Measurements from ENCODE around the gene HSPB7.
"Not testable (repeated sequence)": the region's sequence is repeated elsewhere in the genome, so short reads cannot be mapped to it uniquely, and the experiment has no call there.

HSPB7 gene

DNA sequence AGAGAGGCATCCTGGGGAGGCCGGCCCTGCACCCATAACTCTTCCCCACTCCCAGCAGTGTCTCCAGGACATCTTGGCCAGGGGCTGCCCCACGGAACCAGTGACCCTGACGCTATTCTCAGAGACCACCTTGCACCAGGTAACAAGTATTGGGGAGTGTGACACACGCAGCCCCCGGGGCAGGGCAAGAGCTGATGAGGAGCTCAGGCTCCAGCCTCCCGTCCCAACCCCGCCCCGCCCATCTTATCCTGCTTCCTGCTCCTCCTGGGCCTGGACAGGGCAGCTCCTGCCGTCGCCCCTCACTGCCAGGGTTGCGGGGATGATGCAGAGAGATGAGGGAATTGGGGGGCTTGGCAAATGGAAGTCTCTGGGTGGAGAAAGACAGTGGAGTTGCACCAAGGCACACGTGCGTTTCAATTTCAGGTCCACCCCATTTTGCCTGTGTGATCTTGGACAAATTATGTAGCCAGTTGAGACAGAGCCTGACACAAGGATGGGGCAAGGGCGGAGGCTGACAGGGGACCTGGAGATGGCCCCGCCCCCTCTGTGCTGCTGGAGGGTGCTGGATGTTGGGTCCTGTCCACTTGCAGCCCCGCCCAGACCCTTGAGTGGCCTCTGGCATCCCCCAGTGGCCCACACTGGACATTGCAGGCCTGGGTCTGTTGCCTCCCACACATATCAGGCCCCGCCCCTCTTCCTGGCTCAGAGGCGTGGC lies 14.7 kb upstream of the HSPB7 start:
- no peak overlapping the region for H3K4me3 ChIP-seq (ENCODE audit: low read length)
- peaks cover 3% of the 10 kb centered on the region for H3K4me1 ChIP-seq (ENCODE audit: control insufficient read depth, insufficient read depth, low read length)
- DNase-seq (ENCODE audit: low read depth) = peak; percentile 96
- H3K27me3 ChIP-seq (replicated peaks; ENCODE audit: control insufficient read depth, insufficient read depth, low read length) = peaks cover 5% of the 10 kb centered on the region
- no peaks in the 10 kb centered on the region for H3K36me3 ChIP-seq (ENCODE audit: control insufficient read depth, insufficient read depth, low read length, severe bottlenecking)
- H3K9me3 ChIP-seq (ENCODE audit: control insufficient read depth, low read length) = no peaks in the 10 kb centered on the region
- H3K9ac ChIP-seq (ENCODE audit: low read length) = no peak overlapping the region

DNA sequence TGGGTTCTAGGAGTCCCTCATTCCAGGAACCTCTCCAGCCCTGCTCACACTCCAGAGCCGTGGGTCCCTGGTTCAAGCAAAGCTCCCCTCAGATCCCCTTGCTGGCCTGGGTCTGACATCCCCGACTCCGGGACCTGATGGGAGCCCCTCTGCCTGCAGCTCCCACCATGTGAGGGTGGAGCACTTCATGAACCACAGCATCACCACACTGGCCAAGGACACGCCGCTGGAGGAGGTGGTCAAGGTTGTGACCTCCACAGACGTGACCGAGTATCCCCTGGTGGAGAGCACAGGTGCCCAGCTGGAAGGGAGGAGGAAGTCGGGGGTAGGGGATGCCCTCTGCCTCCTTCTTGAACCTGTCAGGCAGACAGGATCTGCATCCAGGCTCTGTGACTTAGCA lies 13.7 kb upstream of the HSPB7 start:
- peaks cover 3% of the 10 kb centered on the region for H3K4me1 ChIP-seq (ENCODE audit: control insufficient read depth, insufficient read depth, low read length)
- no peaks in the 10 kb centered on the region for H3K9me3 ChIP-seq (ENCODE audit: control insufficient read depth, low read length)
- H3K4me3 ChIP-seq (ENCODE audit: low read length) = no peak overlapping the region
- H3K9ac ChIP-seq (ENCODE audit: low read length) = no peak overlapping the region
- H3K36me3 ChIP-seq (ENCODE audit: control insufficient read depth, insufficient read depth, low read length, severe bottlenecking) = no peaks in the 10 kb centered on the region
- no peak for DNase-seq (ENCODE audit: low read depth)
- peaks cover 5% of the 10 kb centered on the region for H3K27me3 ChIP-seq (replicated peaks; ENCODE audit: control insufficient read depth, insufficient read depth, low read length)

DNA sequence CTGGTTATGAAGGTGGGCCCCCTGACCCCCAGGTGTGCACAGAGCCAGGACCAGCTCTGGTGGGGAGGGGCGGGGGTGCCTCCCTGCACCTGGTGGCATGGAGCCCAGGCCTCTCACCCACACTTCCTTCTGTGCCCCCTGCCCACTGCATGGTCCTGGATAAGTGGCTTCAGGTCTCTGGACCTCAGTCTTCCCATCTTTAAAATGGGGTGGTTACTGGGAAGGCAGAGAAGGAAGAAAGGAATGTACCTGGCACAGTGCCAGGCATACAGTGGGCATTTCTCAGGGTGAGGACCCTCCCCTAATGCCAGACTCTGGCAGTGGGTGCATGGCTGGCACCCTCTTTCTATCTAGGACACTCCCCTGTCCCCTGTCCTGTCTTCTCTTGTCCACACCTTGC lies 11.4 kb upstream of the HSPB7 start:
- Histone ChIP-seq H3K27me3 (replicated peaks; ENCODE audit: control insufficient read depth, insufficient read depth, low read length) (peaks cover 5% of the 10 kb centered on the region), H3K4me3 (ENCODE audit: low read length) (no peak overlapping the region), H3K9me3 (ENCODE audit: control insufficient read depth, low read length) (no peaks in the 10 kb centered on the region), H3K36me3 (ENCODE audit: control insufficient read depth, insufficient read depth, low read length, severe bottlenecking) (no peaks in the 10 kb centered on the region), H3K9ac (ENCODE audit: low read length) (no peak overlapping the region), H3K4me1 (ENCODE audit: control insufficient read depth, insufficient read depth, low read length) (peaks cover 3% of the 10 kb centered on the region)
- DNase-seq (ENCODE audit: low read depth) = no peak

DNA sequence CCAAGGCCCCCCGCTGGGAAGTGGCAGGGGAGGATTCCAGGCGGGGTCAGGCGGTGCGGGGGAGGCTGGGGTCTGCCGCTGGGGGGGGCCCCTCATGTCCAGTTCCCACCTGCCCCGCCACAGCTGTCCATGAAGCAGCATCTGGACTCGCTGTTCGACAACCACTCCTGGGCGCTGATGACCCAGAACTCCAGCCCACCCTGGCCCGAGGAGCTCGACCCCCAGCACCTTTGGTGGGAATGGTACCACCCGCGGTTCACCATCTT lies 11.1 kb upstream of the HSPB7 start:
- not testable (repeated sequence) for H3K4me3 ChIP-seq (ENCODE audit: low read length); H3K9ac ChIP-seq (ENCODE audit: low read length); H3K9me3 ChIP-seq (ENCODE audit: control insufficient read depth, low read length); H3K27me3 ChIP-seq (replicated peaks; ENCODE audit: control insufficient read depth, insufficient read depth, low read length); DNase-seq (ENCODE audit: low read depth); H3K36me3 ChIP-seq (ENCODE audit: control insufficient read depth, insufficient read depth, low read length, severe bottlenecking); H3K4me1 ChIP-seq (ENCODE audit: control insufficient read depth, insufficient read depth, low read length)

- Histone ChIP-seq H3K9me3 (ENCODE audit: control insufficient read depth, low read length) (no peaks in the 10 kb centered on the region), H3K4me1 (ENCODE audit: control insufficient read depth, insufficient read depth, low read length) (peaks cover 3% of the 10 kb centered on the region), H3K9ac (ENCODE audit: low read length) (no peak overlapping the region)
These were observed 10.6 kb upstream of the HSPB7 start for GRCh38 chr1:16028237-16029002.

GRCh38 chr1:16026723-16027484 lies 9.1 kb upstream of the HSPB7 start:
- Histone ChIP-seq H3K9me3 (ENCODE audit: control insufficient read depth, low read length) (no peaks in the 10 kb centered on the region), H3K9ac (ENCODE audit: low read length) (no peak overlapping the region), H3K27me3 (replicated peaks; ENCODE audit: control insufficient read depth, insufficient read depth, low read length) (peaks cover 6% of the 10 kb centered on the region), H3K36me3 (ENCODE audit: control insufficient read depth, insufficient read depth, low read length, severe bottlenecking) (no peaks in the 10 kb centered on the region), H3K4me3 (ENCODE audit: low read length) (no peak overlapping the region), H3K4me1 (ENCODE audit: control insufficient read depth, insufficient read depth, low read length) (no peaks in the 10 kb centered on the region)
- DNase-seq (ENCODE audit: low read depth) = peak; percentile 42

More at GRCh38 chr1:16028237-16029002, 10.6 kb upstream of the HSPB7 start:
- Histone ChIP-seq H3K36me3 (ENCODE audit: control insufficient read depth, insufficient read depth, low read length, severe bottlenecking) (no peaks in the 10 kb centered on the region), H3K4me3 (ENCODE audit: low read length) (no peak overlapping the region), H3K27me3 (replicated peaks; ENCODE audit: control insufficient read depth, insufficient read depth, low read length) (peaks cover 5% of the 10 kb centered on the region)
- DNase-seq (ENCODE audit: low read depth) = no peak

GRCh38 chr1:16026302-16026701 lies 8.5 kb upstream of the HSPB7 start:
- H3K4me3 ChIP-seq (ENCODE audit: low read length); DNase-seq (ENCODE audit: low read depth); H3K4me1 ChIP-seq (ENCODE audit: control insufficient read depth, insufficient read depth, low read length): not testable (repeated sequence)

GRCh38 chr1:16023050-16023653 lies 5.3 kb upstream of the HSPB7 start:
- Histone ChIP-seq H3K27me3 (replicated peaks; ENCODE audit: control insufficient read depth, insufficient read depth, low read length) (peaks cover 8% of the 10 kb centered on the region), H3K4me3 (ENCODE audit: low read length) (no peak overlapping the region), H3K9ac (ENCODE audit: low read length) (no peak overlapping the region), H3K4me1 (ENCODE audit: control insufficient read depth, insufficient read depth, low read length) (peaks cover 22% of the 10 kb centered on the region), H3K9me3 (ENCODE audit: control insufficient read depth, low read length) (no peaks in the 10 kb centered on the region), H3K36me3 (ENCODE audit: control insufficient read depth, insufficient read depth, low read length, severe bottlenecking) (no peaks in the 10 kb centered on the region)
- no peak for DNase-seq (ENCODE audit: low read depth)

More at GRCh38 chr1:16026302-16026701, 8.5 kb upstream of the HSPB7 start:
- not testable (repeated sequence) for H3K36me3 ChIP-seq (ENCODE audit: control insufficient read depth, insufficient read depth, low read length, severe bottlenecking); H3K27me3 ChIP-seq (replicated peaks; ENCODE audit: control insufficient read depth, insufficient read depth, low read length); H3K9me3 ChIP-seq (ENCODE audit: control insufficient read depth, low read length); H3K9ac ChIP-seq (ENCODE audit: low read length)

DNA sequence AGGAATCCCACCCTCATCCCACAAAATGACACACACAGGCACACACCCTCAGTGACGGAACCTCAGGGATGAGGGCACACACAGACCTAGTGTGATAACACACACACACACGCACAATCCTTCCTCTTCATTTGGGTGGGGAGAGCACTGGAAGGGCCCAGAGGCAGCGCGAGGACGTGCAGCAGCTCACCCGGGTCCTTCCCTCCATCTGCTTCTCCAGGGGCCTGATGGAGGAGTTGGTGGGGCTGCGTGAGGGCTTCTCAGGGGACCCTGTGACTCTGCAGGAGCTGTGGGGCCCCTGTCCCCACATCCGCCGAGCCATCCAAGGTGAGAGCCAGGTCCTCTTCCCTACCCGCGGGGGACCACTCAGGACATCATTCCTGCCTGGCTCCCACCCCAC lies 4.5 kb upstream of the HSPB7 start:
- H3K4me3 ChIP-seq (ENCODE audit: low read length) = no peak overlapping the region
- peaks cover 4% of the 10 kb centered on the region for H3K27me3 ChIP-seq (replicated peaks; ENCODE audit: control insufficient read depth, insufficient read depth, low read length)
- H3K4me1 ChIP-seq (ENCODE audit: control insufficient read depth, insufficient read depth, low read length) = peaks cover 30% of the 10 kb centered on the region
- no peak for DNase-seq (ENCODE audit: low read depth)
- H3K36me3 ChIP-seq (ENCODE audit: control insufficient read depth, insufficient read depth, low read length, severe bottlenecking) = no peaks in the 10 kb centered on the region
- H3K9ac ChIP-seq (ENCODE audit: low read length) = no peak overlapping the region
- H3K9me3 ChIP-seq (ENCODE audit: control insufficient read depth, low read length) = no peaks in the 10 kb centered on the region

GRCh38 chr1:16021681-16022080 lies 3.8 kb upstream of the HSPB7 start, which contains the start of gene CLCNKA:
TSS of gene CLCNKA (plus strand) at chr1:16022036. CDS start at chr1:16022620, 584 bp downstream.
- no peak within 1 kb of the TSS for H3K4me3 ChIP-seq (ENCODE audit: low read length)
- H3K9me3 ChIP-seq (ENCODE audit: control insufficient read depth, low read length) = no peaks in the 10 kb centered on the region

GRCh38 chr1:16020878-16021277 lies 3.0 kb upstream of the HSPB7 start:
- H3K27me3 ChIP-seq (replicated peaks; ENCODE audit: control insufficient read depth, insufficient read depth, low read length); DNase-seq (ENCODE audit: low read depth); H3K9ac ChIP-seq (ENCODE audit: low read length): not testable (repeated sequence)

More at GRCh38 chr1:16021681-16022080, 3.8 kb upstream of the HSPB7 start, which contains the start of gene CLCNKA:
- Histone ChIP-seq H3K4me1 (ENCODE audit: control insufficient read depth, insufficient read depth, low read length) (peaks cover 37% of the 10 kb centered on the region), H3K27me3 (replicated peaks; ENCODE audit: control insufficient read depth, insufficient read depth, low read length) (peaks cover 4% of the 10 kb centered on the region), H3K9ac (ENCODE audit: low read length) (no peak within 1 kb of the TSS), H3K36me3 (ENCODE audit: control insufficient read depth, insufficient read depth, low read length, severe bottlenecking) (no peaks in the 10 kb centered on the region)
- DNase-seq (ENCODE audit: low read depth) = no peak

More at GRCh38 chr1:16020878-16021277, 3.0 kb upstream of the HSPB7 start:
- H3K4me3 ChIP-seq (ENCODE audit: low read length); H3K36me3 ChIP-seq (ENCODE audit: control insufficient read depth, insufficient read depth, low read length, severe bottlenecking); H3K9me3 ChIP-seq (ENCODE audit: control insufficient read depth, low read length): not testable (repeated sequence)
- H3K4me1 ChIP-seq (ENCODE audit: control insufficient read depth, insufficient read depth, low read length) = peaks cover 43% of the 10 kb centered on the region

Data from adipocyte (in vitro differentiated cells).